Muscle of leg (tissue), 11 donors: ENCODE measurements around the gene CARMIL3. TPM values are rescaled to one million over a fixed set of nuclear protein-coding genes. Genes with fewer than 3 reads are reported as not detected.

Experiments used
- DNase-seq: peaks from one replicate; pipeline ENCODE4 v3.0.0; 2013
- H3K27ac ChIP-seq: one replicate; pipeline ENCODE4 v1.5.1; 2013; ENCODE audit warnings: mild to moderate bottlenecking, low read length, control low read depth
- H3K27me3 ChIP-seq: one replicate; pipeline ENCODE4 v1.6.1; 2013; ENCODE audit warnings: low read length; ENCODE audit not compliant: control insufficient read depth, insufficient read depth
- H3K36me3 ChIP-seq: one replicate; pipeline ENCODE4 v1.6.1; 2013; ENCODE audit warnings: low read length; ENCODE audit not compliant: control insufficient read depth, insufficient read depth
- H3K4me1 ChIP-seq: one replicate; pipeline ENCODE4 v1.6.1; 2013; ENCODE audit warnings: low read length; ENCODE audit not compliant: control insufficient read depth, insufficient read depth
- H3K4me3 ChIP-seq: one replicate; pipeline ENCODE4 v1.5.1; 2013; ENCODE audit warnings: low read length, control low read depth
- H3K9me3 ChIP-seq: replicated peaks from 2 replicates; pipeline ENCODE4 v1.6.1; 2013; ENCODE audit warnings: low read depth, low read length; ENCODE audit not compliant: control insufficient read depth
- WGBS: methylation state at CpG from one replicate; pipeline ENCODE4 v1.1.5; 2013; ENCODE audit warnings: missing lambda C conversion rate; ENCODE audit not compliant: insufficient coverage; 5-methylcytosine and 5-hydroxymethylcytosine counted together
- polyA plus RNA-seq, 8 donors: library from polyadenylated mRNA; unstranded; fragments of 120-200 nt; gene quantifications; one replicate each; pipeline versions ENCODE4 v1.2.1 to v1.2.3, GENCODE V29; 2013; ENCODE audit warnings: inconsistent platforms in 1 of 8, low replicate concordance in 1 of 8; ENCODE audit not compliant: insufficient read length in 8 of 8, insufficient read depth in 1 of 8
- total RNA-seq: library from RNA; stranded (reverse); fragments of 120-200 nt; gene quantifications from one replicate; pipeline ENCODE4 v1.2.4, GENCODE V29; 2013

CARMIL3 gene
- total and polyA plus RNA-seq, 9 donors: 0.06 to 0.54 (median 0.22) TPM

DNA sequence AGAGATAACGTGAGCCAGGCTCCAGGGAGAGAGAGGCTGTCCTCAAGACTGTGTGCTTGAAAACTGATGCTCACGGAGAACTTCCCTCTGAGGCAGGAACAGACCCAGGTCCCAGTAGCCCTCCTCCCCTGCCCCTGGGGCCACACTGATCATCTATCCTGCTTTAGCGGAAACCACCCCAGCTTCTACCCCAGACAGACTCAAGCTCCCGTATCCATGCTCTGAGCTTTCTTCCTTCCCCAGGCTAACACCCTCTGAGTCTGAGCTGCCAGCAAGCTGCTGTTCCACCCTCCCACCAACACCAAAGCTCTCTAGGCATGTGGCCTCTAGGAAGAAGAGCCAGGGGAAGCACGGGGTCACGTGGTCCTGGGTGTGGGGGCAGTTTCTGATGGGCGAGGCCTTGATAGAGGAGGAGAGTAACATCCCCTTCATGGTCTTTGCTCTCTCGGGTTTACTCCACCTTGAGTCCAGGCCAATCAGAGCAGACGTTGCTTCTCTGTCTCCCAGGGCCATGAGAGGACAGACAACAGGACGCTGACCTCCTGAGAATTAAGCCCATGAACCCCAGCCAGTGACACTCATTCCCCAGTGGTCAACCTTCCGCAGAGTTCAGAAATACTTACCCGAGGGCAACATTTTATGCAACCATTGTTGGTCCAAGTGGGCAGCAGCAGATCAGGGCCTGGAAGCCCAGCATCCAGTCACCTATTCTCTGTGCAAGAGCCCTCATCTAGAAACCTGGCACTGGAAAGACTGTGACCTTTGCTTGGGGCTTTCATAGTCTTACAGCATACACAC is 43.7 kb downstream of the CARMIL3 start:
- peak; percentile 41 for DNase-seq
- 73% methylated on average over 9 of the region's 12 CpGs for WGBS
- Histone ChIP-seq H3K36me3 (peaks cover 7% of the 10 kb centered on the region), H3K27me3 (no peaks in the 10 kb centered on the region), H3K4me1 (peaks cover 22% of the 10 kb centered on the region), H3K27ac (peak overlapping the region; percentile 77), H3K9me3 (no peaks in the 10 kb centered on the region), H3K4me3 (peak overlapping the region; percentile 76)

DNA sequence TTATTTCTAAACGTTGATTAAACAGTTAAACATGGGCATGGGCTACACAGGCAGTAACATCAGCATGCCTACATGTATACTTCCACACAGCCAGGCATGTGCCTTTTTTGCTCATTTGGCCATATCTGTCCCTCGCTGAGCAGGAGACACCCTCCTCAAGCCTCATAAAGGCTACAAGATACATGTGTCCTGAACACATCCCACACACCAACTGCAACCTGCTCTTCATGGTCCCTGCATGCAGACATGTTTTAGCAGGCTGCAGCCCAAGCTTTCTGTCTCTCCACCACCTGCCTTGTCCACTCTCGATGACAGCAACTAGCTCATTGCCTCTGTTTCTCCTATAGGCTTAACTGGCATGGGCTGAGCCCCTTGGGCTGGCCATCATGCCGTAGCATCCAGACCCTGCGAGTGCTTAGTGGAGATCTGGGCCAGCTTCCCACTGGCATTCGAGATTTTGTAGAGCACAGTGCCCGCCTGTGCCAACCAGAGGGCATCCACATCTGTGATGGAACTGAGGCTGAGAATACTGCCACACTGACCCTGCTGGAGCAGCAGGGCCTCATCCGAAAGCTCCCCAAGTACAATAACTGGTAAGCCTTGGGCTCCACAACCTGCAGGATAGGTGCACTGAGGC is 44.9 kb downstream of the CARMIL3 start:
- Histone ChIP-seq H3K4me3 (no peak overlapping the region), H3K4me1 (peaks cover 22% of the 10 kb centered on the region), H3K9me3 (no peaks in the 10 kb centered on the region), H3K36me3 (peaks cover 7% of the 10 kb centered on the region), H3K27ac (no peak overlapping the region), H3K27me3 (no peaks in the 10 kb centered on the region)
- WGBS: 92% methylated on average over 8 of the region's 8 CpGs
- DNase-seq: no peak

GRCh38 chr14:24098229-24098926 is 46.6 kb downstream of the CARMIL3 start:
- H3K36me3 ChIP-seq: peaks cover 10% of the 10 kb centered on the region
- no peak for DNase-seq
- 92% methylated on average over 15 of the region's 16 CpGs for WGBS
- no peak overlapping the region for H3K27ac ChIP-seq
- no peak overlapping the region for H3K4me3 ChIP-seq
- no peaks in the 10 kb centered on the region for H3K9me3 ChIP-seq
- no peaks in the 10 kb centered on the region for H3K27me3 ChIP-seq
- peaks cover 21% of the 10 kb centered on the region for H3K4me1 ChIP-seq

DNA sequence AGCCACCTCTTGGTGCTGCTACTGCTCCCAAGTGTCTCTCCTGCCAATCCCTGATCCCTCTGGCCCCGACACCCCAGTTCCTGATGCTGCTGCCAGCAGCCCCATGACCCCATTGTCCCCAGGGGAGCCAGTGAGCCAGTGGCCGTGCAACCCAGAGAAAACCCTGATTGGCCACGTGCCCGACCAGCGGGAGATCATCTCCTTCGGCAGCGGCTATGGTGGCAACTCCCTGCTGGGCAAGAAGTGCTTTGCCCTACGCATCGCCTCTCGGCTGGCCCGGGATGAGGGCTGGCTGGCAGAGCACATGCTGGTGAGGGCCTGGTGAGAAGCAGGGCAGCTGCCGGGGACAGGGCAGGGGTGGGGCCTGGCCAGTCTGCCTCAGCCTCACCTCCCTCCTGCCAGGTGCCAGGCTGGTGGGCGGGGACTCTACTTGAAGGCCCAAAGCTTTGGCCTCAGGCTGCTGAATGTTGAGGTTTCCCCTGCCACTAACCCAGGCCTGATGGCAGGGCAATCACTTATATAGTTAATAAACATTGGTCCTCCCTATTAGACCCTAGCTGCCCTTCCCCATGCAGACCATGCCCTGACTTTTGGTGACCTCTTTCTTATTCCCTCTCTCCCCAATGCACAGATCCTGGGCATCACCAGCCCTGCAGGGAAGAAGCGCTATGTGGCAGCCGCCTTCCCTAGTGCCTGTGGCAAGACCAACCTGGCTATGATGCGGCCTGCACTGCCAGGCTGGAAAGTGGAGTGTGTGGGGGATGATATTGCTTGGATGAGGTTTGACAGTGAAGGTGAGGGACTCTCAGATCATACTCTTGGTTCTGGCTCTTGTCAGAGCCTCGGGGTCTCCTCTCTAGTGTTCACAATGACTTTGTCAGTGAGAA is 47.4 kb downstream of the CARMIL3 start:
- Histone ChIP-seq H3K36me3 (peaks cover 15% of the 10 kb centered on the region), H3K27ac (no peak overlapping the region), H3K4me3 (no peak overlapping the region), H3K4me1 (peaks cover 14% of the 10 kb centered on the region), H3K27me3 (no peaks in the 10 kb centered on the region), H3K9me3 (no peaks in the 10 kb centered on the region)
- DNase-seq: no peak
- WGBS: 81% methylated on average over 13 of the region's 17 CpGs

DNA sequence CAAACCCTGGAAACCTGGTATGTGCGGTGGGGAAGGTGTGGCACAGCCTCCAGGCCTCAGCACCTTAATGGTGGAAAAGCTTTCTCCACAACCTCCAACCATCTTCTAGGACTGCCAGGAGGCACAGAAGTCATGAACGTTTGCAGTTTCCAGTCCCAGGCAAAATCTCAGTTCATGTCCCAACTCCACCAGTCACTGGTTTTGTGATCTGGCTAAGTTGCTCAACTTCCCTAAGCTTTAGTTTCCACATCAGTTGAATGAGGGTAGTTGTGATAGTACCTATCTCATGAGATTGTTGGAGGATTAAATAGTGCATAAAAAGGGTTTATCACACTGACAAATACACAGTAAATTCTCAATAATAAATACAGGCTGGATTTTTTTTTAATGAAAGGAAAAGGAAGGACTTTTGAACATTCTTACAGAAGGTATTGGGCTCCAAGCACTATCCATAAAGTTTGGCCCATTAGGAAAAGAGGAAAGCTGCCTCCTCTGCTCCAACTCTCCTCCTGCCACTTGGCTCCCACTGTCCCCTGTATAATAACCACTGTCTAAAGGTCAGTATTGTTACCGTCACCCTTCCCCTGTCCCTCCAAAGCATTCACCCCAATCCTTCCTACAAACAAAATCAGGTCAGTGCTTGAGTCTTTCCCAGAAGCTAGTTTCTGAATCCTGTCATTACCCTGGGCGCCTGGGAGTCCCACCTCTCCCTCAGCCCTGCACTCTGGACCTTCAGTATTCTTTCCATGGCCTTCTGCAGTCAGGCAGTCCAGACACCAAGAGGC is 48.6 kb downstream of the CARMIL3 start:
- Histone ChIP-seq H3K27ac (no peak overlapping the region), H3K9me3 (no peaks in the 10 kb centered on the region), H3K4me3 (no peak overlapping the region), H3K27me3 (no peaks in the 10 kb centered on the region), H3K4me1 (peaks cover 4% of the 10 kb centered on the region), H3K36me3 (peaks cover 15% of the 10 kb centered on the region)
- DNase-seq: no peak
- WGBS: 81% methylated on average over 3 of the region's 4 CpGs

DNA sequence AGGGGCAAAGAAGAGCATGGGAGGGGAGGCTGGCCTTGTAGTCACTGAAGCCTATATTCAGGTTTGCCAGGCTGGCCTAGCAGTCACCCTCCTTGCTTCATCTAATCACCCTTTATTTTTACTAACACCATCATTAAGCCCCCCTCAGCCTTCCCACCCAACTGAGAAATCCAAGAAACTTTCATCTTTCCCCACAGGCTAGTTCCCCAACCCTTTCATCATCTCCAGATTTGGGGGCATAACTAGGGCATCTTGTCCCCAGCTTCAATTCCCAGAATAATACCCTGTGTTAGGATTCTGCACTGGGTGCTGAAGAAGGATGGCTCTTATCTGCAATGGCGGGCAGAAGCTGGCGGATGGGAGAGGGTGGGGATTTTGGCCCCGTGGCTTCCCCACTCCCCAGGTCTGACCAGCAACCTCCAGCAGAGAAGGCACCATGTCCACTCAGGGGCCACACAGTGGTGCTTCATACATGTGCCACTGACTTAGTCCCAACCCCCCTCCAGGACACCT is 49.2 kb downstream of the CARMIL3 start:
- WGBS: 40% methylated on average over 1 of the region's 3 CpGs
- Histone ChIP-seq H3K27ac (no peak overlapping the region), H3K4me3 (no peak overlapping the region), H3K36me3 (peaks cover 15% of the 10 kb centered on the region), H3K9me3 (no peaks in the 10 kb centered on the region), H3K4me1 (no peaks in the 10 kb centered on the region), H3K27me3 (no peaks in the 10 kb centered on the region)
- no peak for DNase-seq

DNA sequence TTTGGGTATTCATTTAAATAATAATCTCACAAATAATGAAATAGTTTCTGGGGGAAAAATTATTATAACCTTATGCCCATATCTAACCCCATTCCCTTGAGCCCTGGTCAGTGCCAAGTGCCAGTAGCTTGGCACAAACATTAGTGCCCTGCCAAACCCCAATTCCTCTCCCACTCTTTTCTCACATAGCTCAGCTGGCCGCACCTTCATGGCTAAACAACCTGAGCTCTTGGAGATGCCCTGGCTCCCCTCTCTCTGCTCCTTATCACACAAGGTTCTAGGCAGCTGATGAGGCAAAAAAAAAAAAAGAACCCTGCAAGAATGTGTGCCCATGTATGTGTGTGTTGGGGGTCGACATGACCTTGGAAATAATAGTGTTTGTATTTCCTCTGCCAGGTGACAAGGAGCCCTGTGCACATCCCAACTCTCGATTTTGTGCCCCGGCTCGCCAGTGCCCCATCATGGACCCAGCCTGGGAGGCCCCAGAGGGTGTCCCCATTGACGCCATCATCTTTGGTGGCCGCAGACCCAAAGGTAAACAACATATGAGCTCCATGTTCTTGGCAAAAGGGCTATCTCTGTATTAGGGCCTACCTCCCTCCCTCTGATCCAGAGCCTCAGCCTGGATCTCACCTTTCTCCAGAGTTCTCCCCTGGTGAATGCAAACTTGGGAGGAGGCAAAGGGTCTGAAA is 50.7 kb downstream of the CARMIL3 start:
- DNase-seq: no peak
- Histone ChIP-seq H3K27me3 (no peaks in the 10 kb centered on the region), H3K9me3 (no peaks in the 10 kb centered on the region), H3K27ac (no peak overlapping the region), H3K4me3 (no peak overlapping the region), H3K36me3 (peaks cover 15% of the 10 kb centered on the region), H3K4me1 (no peaks in the 10 kb centered on the region)
- 95% methylated on average over 5 of the region's 7 CpGs for WGBS

DNA sequence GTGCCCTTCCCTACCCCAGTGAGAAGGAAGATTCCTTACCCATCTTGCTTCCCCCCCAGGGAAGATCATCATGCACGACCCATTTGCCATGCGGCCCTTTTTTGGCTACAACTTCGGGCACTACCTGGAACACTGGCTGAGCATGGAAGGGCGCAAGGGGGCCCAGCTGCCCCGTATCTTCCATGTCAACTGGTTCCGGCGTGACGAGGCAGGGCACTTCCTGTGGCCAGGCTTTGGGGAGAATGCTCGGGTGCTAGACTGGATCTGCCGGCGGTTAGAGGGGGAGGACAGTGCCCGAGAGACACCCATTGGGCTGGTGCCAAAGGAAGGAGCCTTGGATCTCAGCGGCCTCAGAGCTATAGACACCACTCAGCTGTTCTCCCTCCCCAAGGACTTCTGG is 51.6 kb downstream of the CARMIL3 start:
- WGBS: 96% methylated on average over 8 of the region's 13 CpGs
- H3K9me3 ChIP-seq: no peaks in the 10 kb centered on the region
- H3K4me1 ChIP-seq: no peaks in the 10 kb centered on the region
- no peaks in the 10 kb centered on the region for H3K27me3 ChIP-seq
- no peak overlapping the region for H3K27ac ChIP-seq
- peaks cover 15% of the 10 kb centered on the region for H3K36me3 ChIP-seq
- H3K4me3 ChIP-seq: no peak overlapping the region
- no peak for DNase-seq
